ENCODE measurements around the gene PTPRN2.

The PTPRN2 gene

DNA sequence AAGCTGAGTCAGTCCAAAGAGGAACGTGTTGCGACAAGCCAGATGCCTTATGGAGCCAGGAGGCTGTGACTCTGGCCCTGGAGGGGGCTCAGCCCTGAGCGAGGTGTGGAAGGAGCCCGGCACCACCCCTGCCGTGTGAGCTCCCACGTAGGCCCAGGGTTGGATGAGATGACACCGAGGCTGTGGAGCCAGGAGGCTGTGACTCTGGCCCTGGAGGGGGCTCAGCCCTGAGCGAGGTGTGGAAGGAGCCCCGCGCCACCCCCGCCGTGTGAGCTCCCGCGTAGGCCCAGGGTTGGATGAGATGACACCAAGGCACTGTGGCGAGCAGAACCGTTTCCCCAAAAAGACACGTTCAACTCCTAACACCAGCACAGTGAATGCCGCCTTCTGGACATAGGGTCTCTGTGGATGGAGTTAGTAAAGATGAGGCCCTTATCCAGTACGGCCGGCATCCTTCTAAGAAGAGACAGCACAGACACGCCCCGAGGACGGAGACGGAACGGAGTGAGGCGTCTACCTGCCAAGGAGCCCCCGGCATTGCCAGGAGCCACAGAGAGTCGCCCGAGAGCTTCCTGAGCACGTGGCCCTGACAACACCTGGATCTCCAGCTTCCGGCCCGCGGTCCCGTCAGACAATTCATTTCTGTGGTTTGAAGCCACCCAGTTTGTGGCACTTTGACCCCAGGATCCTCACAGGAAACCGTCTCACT is 778.3 kb downstream of the PTPRN2 start:
- DNase-seq = no peak

DNA sequence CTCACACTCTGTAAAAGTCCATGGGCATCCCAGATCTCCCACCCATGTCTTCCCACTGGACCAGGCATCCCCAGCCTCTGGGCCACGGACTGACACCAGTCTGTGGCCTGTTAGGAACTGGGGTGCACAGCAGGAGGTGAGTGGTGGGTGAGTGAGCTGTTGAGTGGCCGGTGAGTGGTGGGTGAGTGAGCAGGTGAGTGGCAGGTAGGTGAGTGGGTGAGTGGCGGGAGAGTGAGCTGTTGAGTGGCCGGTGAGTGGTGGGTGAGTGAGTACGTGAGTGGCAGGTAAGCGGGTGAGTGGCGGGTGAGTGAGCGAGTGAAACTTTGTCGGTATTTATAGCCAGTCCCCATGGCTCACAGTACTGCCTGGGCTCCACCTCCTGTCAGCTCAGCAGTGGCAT is 779.6 kb downstream of the PTPRN2 start:
- DNase-seq = no peak

GRCh38 chr7:157807510-157807909 is 780.1 kb downstream of the PTPRN2 start:
- no peak for DNase-seq

DNA sequence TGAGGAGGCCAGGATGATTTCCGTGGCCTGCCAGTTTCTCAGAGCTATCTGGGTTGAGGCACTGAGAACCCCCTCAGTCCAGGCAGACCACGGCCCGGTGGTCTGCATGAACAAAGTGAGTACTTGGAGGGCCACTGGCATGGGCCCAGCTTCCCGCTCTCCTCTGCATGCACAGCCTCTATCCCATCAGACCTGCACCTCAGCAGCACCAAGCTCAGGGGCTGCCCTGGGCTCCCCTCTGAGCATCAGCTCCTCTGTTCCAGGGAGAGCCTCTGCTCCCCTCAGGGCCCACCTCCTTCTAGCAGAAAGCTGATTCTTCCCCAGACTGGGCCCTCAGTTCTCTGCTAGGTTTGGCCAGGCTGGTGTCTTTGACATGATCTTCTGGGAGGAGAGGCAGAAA is 780.9 kb downstream of the PTPRN2 start:
- no peak for DNase-seq

GRCh38 chr7:157805713-157806112 is 781.9 kb downstream of the PTPRN2 start:
- no peak for DNase-seq

- no peak for DNase-seq
These were observed 783.7 kb downstream of the PTPRN2 start for GRCh38 chr7:157803906-157804305.

DNA sequence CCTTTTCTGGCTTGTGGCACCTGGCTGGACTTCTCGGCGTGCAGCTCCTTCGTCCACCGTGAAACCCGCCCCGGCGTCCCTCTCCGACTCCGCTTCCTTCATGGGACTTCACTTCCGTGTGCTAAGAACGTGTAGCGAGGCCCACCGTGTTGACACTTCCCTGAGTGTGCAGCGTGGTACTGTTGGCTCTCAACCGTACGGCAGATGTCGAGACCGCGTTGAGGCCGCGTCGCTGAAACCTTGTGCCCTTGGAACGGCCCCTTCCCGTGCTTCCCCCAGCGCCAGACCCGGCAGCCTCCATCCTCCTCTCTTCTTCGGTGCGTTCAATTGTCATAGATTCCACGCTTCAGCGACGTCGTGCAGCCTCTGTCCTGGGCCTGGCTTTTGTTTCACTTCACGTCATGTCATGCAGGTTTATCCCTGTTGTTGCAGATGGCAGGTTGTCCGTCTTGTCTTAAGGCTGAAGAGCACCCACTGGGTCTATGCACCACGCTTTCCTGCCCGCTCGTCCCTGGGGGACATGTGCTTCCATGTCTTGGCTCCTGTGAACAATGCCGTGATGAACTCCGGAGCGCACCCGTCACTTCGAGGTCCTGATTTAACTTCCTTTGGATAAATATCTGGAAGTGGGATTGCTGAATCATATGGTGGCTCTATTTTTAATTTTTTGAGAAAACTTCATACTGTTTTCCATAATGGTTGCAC is 785.5 kb downstream of the PTPRN2 start:
- DNase-seq = no peak

DNA sequence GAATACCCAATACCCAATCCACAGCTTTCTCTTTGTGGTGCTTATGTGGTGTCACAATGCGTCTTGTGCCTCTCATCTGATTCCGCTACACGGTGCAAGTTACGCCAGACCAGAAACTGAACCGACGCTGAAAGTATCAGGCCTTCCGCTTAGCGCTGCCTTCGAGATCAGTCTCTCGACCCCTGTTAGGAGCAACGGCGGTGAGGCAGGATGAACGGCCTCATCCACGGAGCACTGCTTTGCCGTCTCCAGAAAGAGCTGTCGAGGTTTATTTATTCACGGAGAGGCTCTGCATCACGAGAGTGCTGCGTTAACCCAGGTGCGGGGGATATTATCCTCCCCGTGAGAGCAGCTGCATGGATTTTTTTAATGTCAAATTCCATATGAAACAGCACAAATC is 786.5 kb downstream of the PTPRN2 start:
- DNase-seq = no peak

DNA sequence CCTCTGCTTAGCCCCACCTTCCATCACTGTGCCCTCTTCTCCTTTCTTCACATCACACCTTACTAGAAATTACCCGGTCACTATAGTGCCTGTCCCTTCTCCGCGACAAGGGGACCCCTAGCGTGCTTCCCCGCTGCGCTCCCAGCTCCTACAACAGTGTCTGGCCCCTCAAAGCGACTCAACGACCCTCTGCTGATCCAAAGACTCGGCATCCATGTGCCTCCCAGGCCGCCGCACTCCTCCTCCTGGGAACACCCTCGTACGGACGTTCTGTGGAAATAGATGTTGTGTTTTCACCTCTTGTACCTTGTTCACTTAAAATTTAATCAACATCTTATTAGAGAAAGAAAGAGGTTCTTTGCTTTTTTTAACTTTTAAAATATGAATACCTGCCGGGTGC is 787.3 kb downstream of the PTPRN2 start:
- DNase-seq = no peak

GRCh38 chr7:157799076-157799685 is 788.4 kb downstream of the PTPRN2 start:
- no peak for DNase-seq

GRCh38 chr7:157797361-157797760 is 790.3 kb downstream of the PTPRN2 start:
- DNase-seq = no peak

- no peak for DNase-seq
These were observed 790.8 kb downstream of the PTPRN2 start for GRCh38 chr7:157796846-157797245.

- no peak for DNase-seq
These were observed 792.0 kb downstream of the PTPRN2 start for GRCh38 chr7:157795643-157796042.

GRCh38 chr7:157795199-157795598 is 792.4 kb downstream of the PTPRN2 start:
- DNase-seq = no peak

DNA sequence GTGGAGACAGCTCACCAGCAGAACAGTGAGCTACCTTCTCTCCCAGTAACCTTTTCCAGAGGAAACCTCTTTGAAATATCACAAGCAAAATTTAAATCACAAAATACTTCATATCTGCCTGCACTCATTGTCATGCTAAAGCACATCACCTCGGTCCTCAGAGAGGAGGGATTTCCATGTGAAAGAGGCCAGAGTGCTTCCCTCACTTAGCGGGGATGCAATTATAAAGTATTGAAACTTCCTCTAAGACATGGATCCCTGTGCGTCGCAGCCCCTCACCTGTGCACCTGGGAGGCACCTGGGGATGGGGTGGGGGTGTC is 792.9 kb downstream of the PTPRN2 start:
- DNase-seq = no peak

GRCh38 chr7:157793973-157794745 is 793.5 kb downstream of the PTPRN2 start:
- no peak for DNase-seq

GRCh38 chr7:157793087-157793353 is 794.6 kb downstream of the PTPRN2 start:
- no peak for DNase-seq

- DNase-seq = no peak
These were observed 795.2 kb downstream of the PTPRN2 start for GRCh38 chr7:157792241-157793086.

GRCh38 chr7:157791666-157792065 is 796.0 kb downstream of the PTPRN2 start:
- DNase-seq = no peak

- DNase-seq = no peak
These were observed 796.4 kb downstream of the PTPRN2 start for GRCh38 chr7:157791261-157791660.

- no peak for DNase-seq
These were observed 797.7 kb downstream of the PTPRN2 start for GRCh38 chr7:157789942-157790341.

- DNase-seq = no peak
These were observed 798.5 kb downstream of the PTPRN2 start for GRCh38 chr7:157789094-157789493.

GRCh38 chr7:157788573-157788972 is 799.0 kb downstream of the PTPRN2 start:
- DNase-seq = no peak
